ENCODE data around the gene FPGS. TPM values are rescaled to one million over a fixed set of nuclear protein-coding genes. Genes with fewer than 3 reads are reported as not detected.

Gene FPGS
- polyA plus RNA-seq, 12 donors = 32.7 to 60.9 (median 37.7) TPM; not detected in 1

GRCh38 chr9:127809540-127810377 is 7.1 kb downstream of the FPGS start:
- DNase-seq = no peak

DNA sequence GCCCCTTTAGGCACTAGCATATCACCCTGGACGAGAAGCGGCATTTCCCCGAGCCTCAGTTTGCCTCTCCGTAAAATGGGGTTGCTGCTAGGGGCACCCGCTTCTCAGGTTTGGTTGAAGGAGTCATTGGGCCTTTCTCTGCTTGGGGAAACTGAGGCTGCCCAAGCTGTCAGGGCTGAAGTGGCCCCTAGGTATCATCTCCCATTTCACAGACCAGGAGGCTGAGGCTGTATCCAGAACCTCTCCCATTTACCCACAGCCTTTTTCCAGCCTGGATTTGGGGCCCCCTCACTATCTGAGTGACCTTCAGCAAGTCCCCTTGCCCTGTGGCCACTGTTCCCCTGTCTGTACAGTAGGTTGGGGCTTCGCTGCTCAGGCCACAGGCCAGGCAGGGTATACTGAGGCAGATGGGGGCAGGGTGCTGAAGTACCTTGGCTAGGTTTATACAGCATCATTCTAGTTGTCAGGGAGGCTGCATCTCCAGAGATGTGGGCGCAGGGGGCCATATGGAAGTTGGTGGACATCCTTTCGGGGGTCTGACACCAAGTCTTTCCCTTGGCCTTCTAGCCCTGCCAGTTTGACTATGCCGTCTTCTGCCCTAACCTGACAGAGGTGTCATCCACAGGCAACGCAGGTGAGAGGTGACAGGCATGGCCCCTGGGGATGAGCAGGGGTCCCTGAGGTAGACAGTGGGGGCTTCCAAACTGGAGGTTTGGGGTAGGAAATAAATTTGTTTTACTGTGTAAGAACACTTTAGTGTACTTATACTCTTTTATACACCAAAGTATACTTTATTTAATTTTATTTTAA is 7.9 kb downstream of the FPGS start:
- no peak for DNase-seq

- no peak for DNase-seq
Measured at GRCh38 chr9:127812011-127812410, 9.3 kb downstream of the FPGS start.

GRCh38 chr9:127812936-127813675 is 10.4 kb downstream of the FPGS start:
- no peak for DNase-seq

DNA sequence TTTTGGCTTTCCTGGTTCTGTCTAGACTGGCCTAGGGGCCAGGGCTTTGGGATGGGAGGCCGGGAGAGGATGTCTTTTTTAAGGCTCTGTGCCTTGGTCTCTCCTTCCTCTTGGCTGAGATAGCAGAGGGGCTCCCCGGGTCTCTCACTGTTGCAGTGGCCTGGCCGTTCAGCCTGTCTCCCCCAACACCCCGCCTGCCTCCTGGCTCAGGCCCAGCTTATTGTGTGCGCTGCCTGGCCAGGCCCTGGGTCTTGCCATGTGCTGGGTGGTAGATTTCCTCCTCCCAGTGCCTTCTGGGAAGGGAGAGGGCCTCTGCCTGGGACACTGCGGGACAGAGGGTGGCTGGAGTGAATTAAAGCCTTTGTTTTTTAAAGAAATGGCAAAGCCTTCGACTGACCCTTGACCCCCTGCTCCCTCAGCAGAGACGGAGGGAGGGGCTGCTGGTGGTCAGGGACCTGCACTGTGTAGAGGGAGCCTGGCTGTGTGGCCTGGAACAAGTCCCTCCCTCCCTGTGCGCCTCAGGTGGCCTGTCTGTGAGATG is 11.1 kb downstream of the FPGS start:
- no peak for DNase-seq

- DNase-seq = no peak
Measured at GRCh38 chr9:127814619-127815511, 12.2 kb downstream of the FPGS start.

- DNase-seq = no peak
Measured at GRCh38 chr9:127815512-127816361, 13.1 kb downstream of the FPGS start.

DNA sequence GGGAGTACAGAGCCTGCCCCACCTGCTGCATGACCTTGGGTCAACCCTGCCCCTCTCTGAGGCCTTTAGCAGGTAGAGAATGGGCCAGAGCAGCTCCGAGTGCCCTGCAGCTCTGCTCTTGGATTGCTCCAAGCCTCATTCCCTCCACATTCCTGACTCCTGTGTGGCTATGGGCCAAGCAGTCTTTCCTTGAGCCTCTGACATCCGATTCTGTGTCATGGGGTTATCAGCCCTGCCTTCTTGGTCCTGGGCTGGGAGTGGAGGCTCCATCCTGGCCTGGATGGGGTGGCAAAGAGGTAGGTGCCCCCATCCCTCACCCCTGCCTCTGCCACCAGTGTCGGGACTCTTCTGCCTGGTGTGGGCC is 13.7 kb downstream of the FPGS start:
- no peak for DNase-seq

- DNase-seq = no peak
Measured at GRCh38 chr9:127816728-127817127, 14.0 kb downstream of the FPGS start.

DNA sequence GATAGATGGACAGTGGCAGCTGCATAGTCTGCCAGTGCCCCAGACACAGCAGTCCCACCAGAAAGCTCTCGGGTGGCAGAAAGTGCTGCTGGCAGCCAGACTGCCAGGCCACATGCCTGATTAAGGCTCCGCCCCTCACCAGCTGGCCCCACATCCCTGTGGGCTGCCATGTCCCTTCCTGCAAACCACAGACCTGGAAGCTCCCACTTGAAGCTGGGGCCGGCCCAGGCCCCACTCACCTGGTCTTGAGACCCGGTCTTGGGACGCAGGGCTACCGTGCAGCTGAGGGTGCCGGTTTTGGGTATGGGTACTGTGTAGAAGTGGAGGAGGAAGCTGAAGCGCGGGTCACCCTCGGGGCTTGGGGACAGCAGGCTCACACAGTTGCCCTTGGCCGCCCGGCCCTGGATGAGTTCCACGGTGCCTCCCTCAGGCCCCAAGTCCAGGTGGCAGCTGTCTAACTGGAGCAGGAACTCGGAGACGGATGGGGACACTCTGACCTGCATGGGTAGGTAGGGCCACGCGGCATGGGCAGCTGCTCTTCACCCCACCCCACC is 15.3 kb downstream of the FPGS start:
- DNase-seq = peak; percentile 38

- DNase-seq = no peak
Measured at GRCh38 chr9:127818574-127818973, 15.9 kb downstream of the FPGS start.

GRCh38 chr9:127822108-127822507 is 19.4 kb downstream of the FPGS start:
- DNase-seq = no peak

- no peak for DNase-seq
Measured at GRCh38 chr9:127825319-127826051, 22.8 kb downstream of the FPGS start.

GRCh38 chr9:127826253-127826913 is 23.7 kb downstream of the FPGS start:
- DNase-seq = no peak

- peak; percentile 77 for DNase-seq
Measured at GRCh38 chr9:127828262-127829031, 25.8 kb downstream of the FPGS start.

- DNase-seq = no peak
Measured at GRCh38 chr9:127829205-127829906, 26.7 kb downstream of the FPGS start.

DNA sequence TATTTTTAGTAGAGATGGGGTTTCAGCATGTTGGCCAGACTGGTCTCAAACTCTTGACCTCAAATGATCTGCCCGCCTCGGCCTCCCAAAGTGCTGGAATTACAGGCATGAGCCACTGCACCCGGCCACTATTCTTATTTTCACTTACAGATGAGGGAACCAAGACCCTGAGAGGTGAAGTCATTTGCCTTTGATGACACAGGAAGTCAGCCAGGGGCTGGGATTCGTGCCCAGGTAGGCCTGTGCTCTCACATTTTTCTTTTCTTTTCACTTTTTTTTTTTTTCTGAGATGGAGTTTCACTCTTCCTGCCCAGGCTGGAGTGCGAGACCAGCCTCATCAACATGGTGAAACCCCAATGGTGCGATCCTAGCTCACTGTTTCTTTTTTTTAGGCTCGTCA is 29.6 kb downstream of the FPGS start:
- no peak for DNase-seq
